22Rv1 (cell line): Measurements from ENCODE around the gene LOC128125822.

Experiments
- CTCF ChIP-seq: fragments of 450-650 bp; IDR thresholded peaks from 2 replicates; pipeline ENCODE4 v1.5.1; 2017; ENCODE audit warnings: mild to moderate bottlenecking
- ZFX ChIP-seq: fragments of 450-650 bp; IDR thresholded peaks from 2 replicates; pipeline ENCODE4 v1.6.1; 2017; ENCODE audit warnings: antibody characterized with exemption, borderline replicate concordance

GRCh38 chr6:63582579-63583231 is 10.4 kb downstream of the LOC128125822 start:
- TF ChIP-seq CTCF: no peak
- TF ChIP-seq ZFX: no peak
